ENCODE measurements around the gene PSD2. TPM values are rescaled to one million over a fixed set of nuclear protein-coding genes. Genes with fewer than 3 reads are reported as not detected.

Gene PSD2
- total and polyA plus RNA-seq, 2 experiments from 2014 or later: 0.08 to 0.10 TPM

DNA sequence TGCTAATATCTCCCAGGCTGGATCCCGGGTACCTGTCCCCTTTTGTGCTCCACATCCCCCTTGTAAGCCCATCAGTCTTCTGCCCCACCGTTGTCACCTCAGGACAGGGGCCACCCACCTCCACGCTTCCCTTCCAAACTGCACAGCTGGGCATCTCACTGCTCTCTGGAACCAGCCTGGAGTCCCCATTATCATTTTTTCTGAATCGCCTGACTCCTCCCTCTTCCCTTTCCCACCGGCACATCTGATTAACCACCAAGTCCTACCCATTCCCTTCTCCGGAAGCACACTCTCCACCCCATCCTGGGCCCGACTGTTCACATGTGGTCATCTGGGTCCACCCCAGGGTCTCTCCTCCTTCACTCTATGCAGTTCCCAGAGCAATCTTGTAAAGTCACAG lies 53.9 kb downstream of the PSD2 start:
- TF ChIP-seq ZNF114 (CRISPR knock-in tag; IDR thresholded peaks at IDR 0.05) (no peak), JUNB (IDR thresholded peaks at IDR 0.05; ENCODE audit: unreplicated experiment) (no peak)
- TF ChIP-seq, protein P1, sequence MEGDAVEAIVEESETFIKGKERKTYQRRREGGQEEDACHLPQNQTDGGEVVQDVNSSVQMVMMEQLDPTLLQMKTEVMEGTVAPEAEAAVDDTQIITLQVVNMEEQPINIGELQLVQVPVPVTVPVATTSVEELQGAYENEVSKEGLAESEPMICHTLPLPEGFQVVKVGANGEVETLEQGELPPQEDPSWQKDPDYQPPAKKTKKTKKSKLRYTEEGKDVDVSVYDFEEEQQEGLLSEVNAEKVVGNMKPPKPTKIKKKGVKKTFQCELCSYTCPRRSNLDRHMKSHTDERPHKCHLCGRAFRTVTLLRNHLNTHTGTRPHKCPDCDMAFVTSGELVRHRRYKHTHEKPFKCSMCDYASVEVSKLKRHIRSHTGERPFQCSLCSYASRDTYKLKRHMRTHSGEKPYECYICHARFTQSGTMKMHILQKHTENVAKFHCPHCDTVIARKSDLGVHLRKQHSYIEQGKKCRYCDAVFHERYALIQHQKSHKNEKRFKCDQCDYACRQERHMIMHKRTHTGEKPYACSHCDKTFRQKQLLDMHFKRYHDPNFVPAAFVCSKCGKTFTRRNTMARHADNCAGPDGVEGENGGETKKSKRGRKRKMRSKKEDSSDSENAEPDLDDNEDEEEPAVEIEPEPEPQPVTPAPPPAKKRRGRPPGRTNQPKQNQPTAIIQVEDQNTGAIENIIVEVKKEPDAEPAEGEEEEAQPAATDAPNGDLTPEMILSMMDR (conservative IDR thresholded peaks at IDR 0.05; ENCODE audit: low read depth in 2 of 2): no peak
- no peaks in the 10 kb centered on the region for H3K4me1 ChIP-seq (ENCODE audit: insufficient read depth)
- H3K36me3 ChIP-seq (ENCODE audit: insufficient read depth): no peaks in the 10 kb centered on the region
- H3K79me2 ChIP-seq (replicated peaks; ENCODE audit: insufficient read depth): no peaks in the 10 kb centered on the region
- no peaks in the 10 kb centered on the region for H3K9me3 Mint-ChIP-seq
- H4K20me1 ChIP-seq (replicated peaks; ENCODE audit: insufficient read depth): no peaks in the 10 kb centered on the region; the same call in 1 of the 2 replicates
- H3K27ac Mint-ChIP-seq: no peak overlapping the region
- no peak overlapping the region for H3K4me3 ChIP-seq
- no peak overlapping the region for H3K4me2 ChIP-seq
- peak overlapping the region; percentile 19; the same call in 1 of the 3 replicates for H3K4me3 Mint-ChIP-seq
- ATAC-seq: no peak
- no peak overlapping the region for H3K27ac ChIP-seq (ENCODE audit: low read depth)
- H3F3A ChIP-seq (replicated peaks; ENCODE audit: low read depth): no peaks in the 10 kb centered on the region
- H2AFZ ChIP-seq: no peak overlapping the region
- H3K9me2 ChIP-seq (ENCODE audit: insufficient read depth): no peaks in the 10 kb centered on the region
- peaks cover 10% of the 10 kb centered on the region for H3K4me1 Mint-ChIP-seq
- DNase-seq (ENCODE audit: low spot score): no peak
- no peaks in the 10 kb centered on the region for H3K36me3 Mint-ChIP-seq (ENCODE audit: low read depth)
- H3K27me3 ChIP-seq (ENCODE audit: insufficient read depth): peaks cover 53% of the 10 kb centered on the region
- H3K27me3 Mint-ChIP-seq (ENCODE audit: insufficient read depth, low read depth, poor library complexity): peaks cover 50% of the 10 kb centered on the region

DNA sequence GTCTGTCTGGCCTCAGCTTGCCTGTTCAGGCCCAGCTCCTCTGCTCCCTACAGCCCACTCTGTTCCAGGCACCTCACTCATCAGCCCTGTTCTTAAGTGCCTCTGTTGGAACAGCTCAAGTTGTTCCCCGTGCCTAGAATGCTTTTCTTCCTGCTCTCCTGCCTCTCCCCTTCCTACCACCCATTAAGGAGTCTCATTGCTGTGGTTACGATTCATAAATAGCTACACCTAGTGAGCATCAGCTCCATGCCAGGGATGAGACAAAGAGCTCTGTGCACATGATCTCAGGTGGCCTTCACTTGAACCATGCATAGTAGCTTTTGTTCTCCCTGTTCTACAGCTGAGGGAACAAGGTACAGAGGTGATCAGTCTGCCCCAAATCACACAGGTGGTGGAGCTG lies 54.3 kb downstream of the PSD2 start:
- no peak for ATAC-seq
- Mint-ChIP-seq H3K4me1 (peaks cover 10% of the 10 kb centered on the region), H3K4me3 (no peak overlapping the region; the same call in 2 of the 3 replicates), H3K9me3 (no peaks in the 10 kb centered on the region), H3K27ac (no peak overlapping the region), H3K36me3 (ENCODE audit: low read depth) (no peaks in the 10 kb centered on the region), H3K27me3 (ENCODE audit: insufficient read depth, low read depth, poor library complexity) (peaks cover 47% of the 10 kb centered on the region)
- no peaks in the 10 kb centered on the region for H3K79me2 ChIP-seq (replicated peaks; ENCODE audit: insufficient read depth)
- H3K9me2 ChIP-seq (ENCODE audit: insufficient read depth): no peaks in the 10 kb centered on the region
- H4K20me1 ChIP-seq (replicated peaks; ENCODE audit: insufficient read depth): no peaks in the 10 kb centered on the region; the same call in 1 of the 2 replicates
- H3K27ac ChIP-seq (ENCODE audit: low read depth): no peak overlapping the region
- H2AFZ ChIP-seq: no peak overlapping the region
- H3K36me3 ChIP-seq (ENCODE audit: insufficient read depth): no peaks in the 10 kb centered on the region
- no peak overlapping the region for H3K4me2 ChIP-seq
- no peak for DNase-seq (ENCODE audit: low spot score)
- H3K4me1 ChIP-seq (ENCODE audit: insufficient read depth): no peaks in the 10 kb centered on the region
- H3K27me3 ChIP-seq (ENCODE audit: insufficient read depth): peaks cover 49% of the 10 kb centered on the region
- H3F3A ChIP-seq (replicated peaks; ENCODE audit: low read depth): no peaks in the 10 kb centered on the region
- no peak overlapping the region for H3K4me3 ChIP-seq
- no peak for TF ChIP-seq STAT1 (IDR thresholded peaks at IDR 0.05; ENCODE audit: unreplicated experiment)
- no peak for TF ChIP-seq POLR2AphosphoS5 (IDR thresholded peaks at IDR 0.05; ENCODE audit: low read depth)
- TF ChIP-seq, protein P2, sequence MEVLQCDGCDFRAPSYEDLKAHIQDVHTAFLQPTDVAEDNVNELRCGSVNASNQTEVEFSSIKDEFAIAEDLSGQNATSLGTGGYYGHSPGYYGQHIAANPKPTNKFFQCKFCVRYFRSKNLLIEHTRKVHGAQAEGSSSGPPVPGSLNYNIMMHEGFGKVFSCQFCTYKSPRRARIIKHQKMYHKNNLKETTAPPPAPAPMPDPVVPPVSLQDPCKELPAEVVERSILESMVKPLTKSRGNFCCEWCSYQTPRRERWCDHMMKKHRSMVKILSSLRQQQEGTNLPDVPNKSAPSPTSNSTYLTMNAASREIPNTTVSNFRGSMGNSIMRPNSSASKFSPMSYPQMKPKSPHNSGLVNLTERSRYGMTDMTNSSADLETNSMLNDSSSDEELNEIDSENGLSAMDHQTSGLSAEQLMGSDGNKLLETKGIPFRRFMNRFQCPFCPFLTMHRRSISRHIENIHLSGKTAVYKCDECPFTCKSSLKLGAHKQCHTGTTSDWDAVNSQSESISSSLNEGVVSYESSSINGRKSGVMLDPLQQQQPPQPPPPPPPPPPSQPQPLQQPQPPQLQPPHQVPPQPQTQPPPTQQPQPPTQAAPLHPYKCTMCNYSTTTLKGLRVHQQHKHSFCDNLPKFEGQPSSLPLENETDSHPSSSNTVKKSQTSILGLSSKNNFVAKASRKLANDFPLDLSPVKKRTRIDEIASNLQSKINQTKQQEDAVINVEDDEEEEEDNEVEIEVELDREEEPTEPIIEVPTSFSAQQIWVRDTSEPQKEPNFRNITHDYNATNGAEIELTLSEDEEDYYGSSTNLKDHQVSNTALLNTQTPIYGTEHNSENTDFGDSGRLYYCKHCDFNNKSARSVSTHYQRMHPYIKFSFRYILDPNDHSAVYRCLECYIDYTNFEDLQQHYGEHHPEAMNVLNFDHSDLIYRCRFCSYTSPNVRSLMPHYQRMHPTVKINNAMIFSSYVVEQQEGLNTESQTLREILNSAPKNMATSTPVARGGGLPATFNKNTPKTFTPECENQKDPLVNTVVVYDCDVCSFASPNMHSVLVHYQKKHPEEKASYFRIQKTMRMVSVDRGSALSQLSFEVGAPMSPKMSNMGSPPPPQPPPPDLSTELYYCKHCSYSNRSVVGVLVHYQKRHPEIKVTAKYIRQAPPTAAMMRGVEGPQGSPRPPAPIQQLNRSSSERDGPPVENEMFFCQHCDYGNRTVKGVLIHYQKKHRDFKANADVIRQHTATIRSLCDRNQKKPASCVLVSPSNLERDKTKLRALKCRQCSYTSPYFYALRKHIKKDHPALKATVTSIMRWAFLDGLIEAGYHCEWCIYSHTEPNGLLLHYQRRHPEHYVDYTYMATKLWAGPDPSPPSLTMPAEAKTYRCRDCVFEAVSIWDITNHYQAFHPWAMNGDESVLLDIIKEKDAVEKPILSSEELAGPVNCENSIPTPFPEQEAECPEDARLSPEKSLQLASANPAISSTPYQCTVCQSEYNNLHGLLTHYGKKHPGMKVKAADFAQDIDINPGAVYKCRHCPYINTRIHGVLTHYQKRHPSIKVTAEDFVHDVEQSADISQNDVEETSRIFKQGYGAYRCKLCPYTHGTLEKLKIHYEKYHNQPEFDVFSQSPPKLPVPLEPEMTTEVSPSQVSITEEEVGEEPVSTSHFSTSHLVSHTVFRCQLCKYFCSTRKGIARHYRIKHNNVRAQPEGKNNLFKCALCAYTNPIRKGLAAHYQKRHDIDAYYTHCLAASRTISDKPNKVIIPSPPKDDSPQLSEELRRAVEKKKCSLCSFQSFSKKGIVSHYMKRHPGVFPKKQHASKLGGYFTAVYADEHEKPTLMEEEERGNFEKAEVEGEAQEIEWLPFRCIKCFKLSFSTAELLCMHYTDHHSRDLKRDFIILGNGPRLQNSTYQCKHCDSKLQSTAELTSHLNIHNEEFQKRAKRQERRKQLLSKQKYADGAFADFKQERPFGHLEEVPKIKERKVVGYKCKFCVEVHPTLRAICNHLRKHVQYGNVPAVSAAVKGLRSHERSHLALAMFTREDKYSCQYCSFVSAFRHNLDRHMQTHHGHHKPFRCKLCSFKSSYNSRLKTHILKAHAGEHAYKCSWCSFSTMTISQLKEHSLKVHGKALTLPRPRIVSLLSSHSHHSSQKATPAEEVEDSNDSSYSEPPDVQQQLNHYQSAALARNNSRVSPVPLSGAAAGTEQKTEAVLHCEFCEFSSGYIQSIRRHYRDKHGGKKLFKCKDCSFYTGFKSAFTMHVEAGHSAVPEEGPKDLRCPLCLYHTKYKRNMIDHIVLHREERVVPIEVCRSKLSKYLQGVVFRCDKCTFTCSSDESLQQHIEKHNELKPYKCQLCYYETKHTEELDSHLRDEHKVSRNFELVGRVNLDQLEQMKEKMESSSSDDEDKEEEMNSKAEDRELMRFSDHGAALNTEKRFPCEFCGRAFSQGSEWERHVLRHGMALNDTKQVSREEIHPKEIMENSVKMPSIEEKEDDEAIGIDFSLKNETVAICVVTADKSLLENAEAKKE (CRISPR knock-in tag; IDR thresholded peaks at IDR 0.05): no peak
- TF ChIP-seq EZH2 (IDR thresholded peaks at IDR 0.05; ENCODE audit: low read depth, unreplicated experiment): no peak
- TF ChIP-seq, protein P3, sequence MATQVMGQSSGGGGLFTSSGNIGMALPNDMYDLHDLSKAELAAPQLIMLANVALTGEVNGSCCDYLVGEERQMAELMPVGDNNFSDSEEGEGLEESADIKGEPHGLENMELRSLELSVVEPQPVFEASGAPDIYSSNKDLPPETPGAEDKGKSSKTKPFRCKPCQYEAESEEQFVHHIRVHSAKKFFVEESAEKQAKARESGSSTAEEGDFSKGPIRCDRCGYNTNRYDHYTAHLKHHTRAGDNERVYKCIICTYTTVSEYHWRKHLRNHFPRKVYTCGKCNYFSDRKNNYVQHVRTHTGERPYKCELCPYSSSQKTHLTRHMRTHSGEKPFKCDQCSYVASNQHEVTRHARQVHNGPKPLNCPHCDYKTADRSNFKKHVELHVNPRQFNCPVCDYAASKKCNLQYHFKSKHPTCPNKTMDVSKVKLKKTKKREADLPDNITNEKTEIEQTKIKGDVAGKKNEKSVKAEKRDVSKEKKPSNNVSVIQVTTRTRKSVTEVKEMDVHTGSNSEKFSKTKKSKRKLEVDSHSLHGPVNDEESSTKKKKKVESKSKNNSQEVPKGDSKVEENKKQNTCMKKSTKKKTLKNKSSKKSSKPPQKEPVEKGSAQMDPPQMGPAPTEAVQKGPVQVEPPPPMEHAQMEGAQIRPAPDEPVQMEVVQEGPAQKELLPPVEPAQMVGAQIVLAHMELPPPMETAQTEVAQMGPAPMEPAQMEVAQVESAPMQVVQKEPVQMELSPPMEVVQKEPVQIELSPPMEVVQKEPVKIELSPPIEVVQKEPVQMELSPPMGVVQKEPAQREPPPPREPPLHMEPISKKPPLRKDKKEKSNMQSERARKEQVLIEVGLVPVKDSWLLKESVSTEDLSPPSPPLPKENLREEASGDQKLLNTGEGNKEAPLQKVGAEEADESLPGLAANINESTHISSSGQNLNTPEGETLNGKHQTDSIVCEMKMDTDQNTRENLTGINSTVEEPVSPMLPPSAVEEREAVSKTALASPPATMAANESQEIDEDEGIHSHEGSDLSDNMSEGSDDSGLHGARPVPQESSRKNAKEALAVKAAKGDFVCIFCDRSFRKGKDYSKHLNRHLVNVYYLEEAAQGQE (IDR thresholded peaks at IDR 0.05; ENCODE audit: unreplicated experiment): no peak
- no peak for TF ChIP-seq JUNB (IDR thresholded peaks at IDR 0.05; ENCODE audit: unreplicated experiment)
- TF ChIP-seq ZNF114 (CRISPR knock-in tag; IDR thresholded peaks at IDR 0.05): no peak
- no peak for TF ChIP-seq EZH2phosphoT487 (IDR thresholded peaks at IDR 0.05; ENCODE audit: unreplicated experiment)
